ENCODE measurements around the gene NAA38. TPM values are rescaled to one million over a fixed set of nuclear protein-coding genes. Genes with fewer than 3 reads are reported as not detected.
A peak's percentile ranks its signal among the peaks of the same experiment; 100 is the strongest.

NAA38 gene
- total and polyA plus RNA-seq, 2 experiments from 2014 or later = 71.5 to 185 TPM

GRCh38 chr17:7843536-7844291 is 13.6 kb downstream of the NAA38 start:
- H3K27me3 ChIP-seq (replicated peaks; ENCODE audit: insufficient read depth) = no peaks in the 10 kb centered on the region
- peak overlapping the region; percentile 40 for H2AFZ ChIP-seq
- peak overlapping the region; percentile 99 for H3K27ac ChIP-seq
- H3K9me3 ChIP-seq (ENCODE audit: low read depth) = no peaks in the 10 kb centered on the region
- peaks cover 7% of the 10 kb centered on the region; the same call in 1 of the 2 replicates for H3K4me1 ChIP-seq (ENCODE audit: insufficient read depth)
- H3K9ac ChIP-seq = peak overlapping the region; percentile 97
- H3K79me2 ChIP-seq (ENCODE audit: insufficient read depth) = peaks cover 47% of the 10 kb centered on the region
- no peak for TF ChIP-seq EZH2phosphoT487 (IDR thresholded peaks at IDR 0.05; ENCODE audit: insufficient read depth, low read depth)
- TF ChIP-seq EZH2 (IDR thresholded peaks at IDR 0.05; ENCODE audit: insufficient read depth, poor library complexity, severe bottlenecking) = no peak
- H3K4me3 ChIP-seq = peak overlapping the region; percentile 79
- 0 to 1% methylated on average over 43 to 61 of the region's 61 CpGs for WGBS, 2 experiments (ENCODE audit: low coverage in 1 of 2, low lambda C conversion rate in 2 of 2, missing lambda C conversion rate in 2 of 2)
- H4K20me1 ChIP-seq (ENCODE audit: insufficient read depth) = no peaks in the 10 kb centered on the region
- peak overlapping the region; percentile 100 for H3K4me2 ChIP-seq (ENCODE audit: unreplicated experiment)
- in situ Hi-C loops (cut with MboI) = no loop called here
- peaks cover 18% of the 10 kb centered on the region for H3F3A ChIP-seq (ENCODE audit: insufficient read depth)
- H3K36me3 ChIP-seq (ENCODE audit: low read depth) = no peaks in the 10 kb centered on the region
- no peaks in the 10 kb centered on the region for H3K9me2 ChIP-seq (ENCODE audit: insufficient read depth)
- DNase-seq = peak; percentile 94

- no peaks in the 10 kb centered on the region for H3K27me3 ChIP-seq (replicated peaks; ENCODE audit: insufficient read depth)
- peaks cover 48% of the 10 kb centered on the region for H3K79me2 ChIP-seq (ENCODE audit: insufficient read depth)
- H3K9ac ChIP-seq = peak overlapping the region; percentile 97
- TF ChIP-seq EZH2phosphoT487 (IDR thresholded peaks at IDR 0.05; ENCODE audit: insufficient read depth, low read depth) (no peak), EZH2 (IDR thresholded peaks at IDR 0.05; ENCODE audit: insufficient read depth, poor library complexity, severe bottlenecking) (no peak)
- H4K20me1 ChIP-seq (ENCODE audit: insufficient read depth) = no peaks in the 10 kb centered on the region
- WGBS, 2 experiments (ENCODE audit: low coverage in 1 of 2, low lambda C conversion rate in 2 of 2, missing lambda C conversion rate in 2 of 2) = 1% methylated on average over 16 of the region's 17 CpGs
- H3K4me3 ChIP-seq = peak overlapping the region; percentile 79
- H2AFZ ChIP-seq = peak overlapping the region; percentile 40; the same call in 1 of the 2 replicates
- H3K36me3 ChIP-seq (ENCODE audit: low read depth) = no peaks in the 10 kb centered on the region
- DNase-seq = no peak
- H3F3A ChIP-seq (ENCODE audit: insufficient read depth) = peaks cover 18% of the 10 kb centered on the region
- H3K4me1 ChIP-seq (ENCODE audit: insufficient read depth) = peaks cover 9% of the 10 kb centered on the region; the same call in 1 of the 2 replicates
- H3K4me2 ChIP-seq (ENCODE audit: unreplicated experiment) = peak overlapping the region; percentile 100
- peak overlapping the region; percentile 99 for H3K27ac ChIP-seq
- in situ Hi-C loops (cut with MboI) = no loop called here
- H3K9me2 ChIP-seq (ENCODE audit: insufficient read depth) = no peaks in the 10 kb centered on the region
- no peaks in the 10 kb centered on the region for H3K9me3 ChIP-seq (ENCODE audit: low read depth)
These were observed 14.2 kb downstream of the NAA38 start for GRCh38 chr17:7843257-7843535.

DNA sequence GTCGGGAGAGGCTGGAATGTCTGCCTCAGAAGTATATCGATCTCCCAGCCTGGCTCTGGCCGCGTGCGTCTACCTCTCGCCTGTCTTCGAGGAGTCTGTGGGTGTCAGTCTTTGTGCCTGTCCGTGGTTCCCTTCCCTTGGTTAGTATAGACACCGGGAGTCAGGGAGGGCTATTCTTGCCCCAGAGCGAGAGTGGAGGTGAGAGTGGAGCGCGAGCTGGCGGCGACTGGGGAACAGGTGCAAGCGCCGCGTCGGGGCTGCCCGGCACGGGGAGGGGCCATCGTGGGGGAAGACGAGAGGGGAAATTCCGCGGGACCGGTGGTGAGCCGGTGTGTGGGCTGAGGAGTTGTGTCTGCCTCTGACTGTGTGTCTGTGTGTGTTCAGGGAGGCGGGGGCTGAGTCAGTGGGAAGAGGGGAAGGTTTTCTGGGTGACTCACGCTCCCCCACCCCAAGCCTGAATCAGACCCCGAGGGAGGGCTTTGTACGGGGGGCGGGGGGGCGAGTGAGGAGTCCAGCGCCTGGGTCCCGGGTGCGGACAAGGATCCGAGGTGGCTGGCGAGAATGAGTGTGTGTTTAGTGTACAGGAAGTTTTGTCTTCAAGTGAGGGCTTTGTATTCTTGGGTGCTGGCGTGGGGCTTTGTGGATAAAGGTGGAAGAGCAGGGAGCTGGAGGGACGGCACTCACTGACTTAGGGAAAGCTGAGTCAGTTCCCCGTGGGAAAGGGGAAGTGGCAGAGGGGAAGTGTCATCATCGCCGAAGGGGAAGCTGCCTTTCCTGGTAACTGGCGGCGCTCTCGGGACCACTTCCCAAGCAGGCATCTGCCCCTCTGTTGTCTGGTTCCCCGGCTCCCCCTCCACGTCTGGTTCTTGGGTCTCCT is 14.7 kb downstream of the NAA38 start:
- WGBS, 2 experiments (ENCODE audit: low coverage in 1 of 2, low lambda C conversion rate in 2 of 2, missing lambda C conversion rate in 2 of 2) = 1 to 2% methylated on average over 31 to 46 of the region's 47 CpGs
- Histone ChIP-seq H3K9me3 (ENCODE audit: low read depth) (no peaks in the 10 kb centered on the region), H3K9ac (peak overlapping the region; percentile 97), H3K36me3 (ENCODE audit: low read depth) (no peaks in the 10 kb centered on the region), H3K4me2 (ENCODE audit: unreplicated experiment) (peak overlapping the region; percentile 100), H4K20me1 (ENCODE audit: insufficient read depth) (no peaks in the 10 kb centered on the region), H3K27me3 (replicated peaks; ENCODE audit: insufficient read depth) (no peaks in the 10 kb centered on the region), H3K9me2 (ENCODE audit: insufficient read depth) (no peaks in the 10 kb centered on the region), H3K4me1 (ENCODE audit: insufficient read depth) (peaks cover 12% of the 10 kb centered on the region), H3K27ac (peak overlapping the region; percentile 99), H3K4me3 (peak overlapping the region; percentile 79), H3F3A (ENCODE audit: insufficient read depth) (peaks cover 20% of the 10 kb centered on the region), H2AFZ (peak overlapping the region; percentile 71), H3K79me2 (ENCODE audit: insufficient read depth) (peaks cover 46% of the 10 kb centered on the region)
- in situ Hi-C loops (cut with MboI) = no loop called here
- peak; percentile 97 for DNase-seq
- TF ChIP-seq EZH2 (IDR thresholded peaks at IDR 0.05; ENCODE audit: insufficient read depth, poor library complexity, severe bottlenecking) (no peak), EZH2phosphoT487 (IDR thresholded peaks at IDR 0.05; ENCODE audit: insufficient read depth, low read depth) (no peak)

GRCh38 chr17:7841915-7842379 is 15.4 kb downstream of the NAA38 start:
- peaks cover 47% of the 10 kb centered on the region for H3K79me2 ChIP-seq (ENCODE audit: insufficient read depth)
- peak overlapping the region; percentile 79 for H3K4me3 ChIP-seq
- H3K9ac ChIP-seq = peak overlapping the region; percentile 97

More at GRCh38 chr17:7841915-7842379, 15.4 kb downstream of the NAA38 start:
- H3K9me3 ChIP-seq (ENCODE audit: low read depth) = no peaks in the 10 kb centered on the region
- H3F3A ChIP-seq (ENCODE audit: insufficient read depth) = peaks cover 27% of the 10 kb centered on the region
- WGBS, 2 experiments (ENCODE audit: low coverage in 1 of 2, low lambda C conversion rate in 2 of 2, missing lambda C conversion rate in 2 of 2) = 0 to 1% methylated on average over 32 of the region's 46 CpGs
- peak overlapping the region; percentile 71 for H2AFZ ChIP-seq
- H4K20me1 ChIP-seq (ENCODE audit: insufficient read depth) = no peaks in the 10 kb centered on the region
- DNase-seq = peak; percentile 92
- H3K4me2 ChIP-seq (ENCODE audit: unreplicated experiment) = peak overlapping the region; percentile 100
- H3K36me3 ChIP-seq (ENCODE audit: low read depth) = no peaks in the 10 kb centered on the region
- no peaks in the 10 kb centered on the region for H3K9me2 ChIP-seq (ENCODE audit: insufficient read depth)
- TF ChIP-seq EZH2 (IDR thresholded peaks at IDR 0.05; ENCODE audit: insufficient read depth, poor library complexity, severe bottlenecking) (no peak), EZH2phosphoT487 (IDR thresholded peaks at IDR 0.05; ENCODE audit: insufficient read depth, low read depth) (no peak)
- in situ Hi-C loops (cut with MboI) = no loop called here
- H3K27me3 ChIP-seq (replicated peaks; ENCODE audit: insufficient read depth) = no peaks in the 10 kb centered on the region
- H3K27ac ChIP-seq = peak overlapping the region; percentile 99
- peaks cover 19% of the 10 kb centered on the region for H3K4me1 ChIP-seq (ENCODE audit: insufficient read depth)
